ENCODE results near the gene NFIB.

- TF ChIP-seq ATF3 (CRISPR knock-in tag; conservative IDR thresholded peaks at IDR 0.05): no peak
- TF ChIP-seq CTCF (IDR thresholded peaks at IDR 0.05): no peak
- TF ChIP-seq NR3C1 (CRISPR knock-in tag; conservative IDR thresholded peaks at IDR 0.05; ENCODE audit: low read depth): no peak
- no peak for TF ChIP-seq ZBTB21 (CRISPR knock-in tag; IDR thresholded peaks at IDR 0.05; ENCODE audit: borderline replicate concordance)
- TF ChIP-seq ZNF512 (CRISPR knock-in tag; IDR thresholded peaks at IDR 0.05; ENCODE audit: borderline replicate concordance): no peak
- no peak for TF ChIP-seq ZNF232 (CRISPR knock-in tag; IDR thresholded peaks at IDR 0.05)
- TF ChIP-seq PRRX2 (CRISPR knock-in tag; IDR thresholded peaks at IDR 0.05): no peak
- no peak for TF ChIP-seq TEAD4 (CRISPR knock-in tag; IDR thresholded peaks at IDR 0.05)
- no peak for TF ChIP-seq HMGXB4 (CRISPR knock-in tag; IDR thresholded peaks at IDR 0.05)
- TF ChIP-seq ZNF416 (CRISPR knock-in tag; IDR thresholded peaks at IDR 0.05): no peak
- TF ChIP-seq TCF7 (CRISPR knock-in tag; IDR thresholded peaks at IDR 0.05; ENCODE audit: low read depth): no peak
- no peak for TF ChIP-seq MAX (CRISPR knock-in tag; IDR thresholded peaks at IDR 0.05)
- no peak for TF ChIP-seq ZNF138 (CRISPR knock-in tag; conservative IDR thresholded peaks at IDR 0.05)
- no peak for TF ChIP-seq SP1 (CRISPR knock-in tag; conservative IDR thresholded peaks at IDR 0.05)
Observed at GRCh38 chr9:14277761-14278160, 36.2 kb downstream of the NFIB start.
